ENCODE measurements around the gene ERN1.

Gene ERN1

DNA sequence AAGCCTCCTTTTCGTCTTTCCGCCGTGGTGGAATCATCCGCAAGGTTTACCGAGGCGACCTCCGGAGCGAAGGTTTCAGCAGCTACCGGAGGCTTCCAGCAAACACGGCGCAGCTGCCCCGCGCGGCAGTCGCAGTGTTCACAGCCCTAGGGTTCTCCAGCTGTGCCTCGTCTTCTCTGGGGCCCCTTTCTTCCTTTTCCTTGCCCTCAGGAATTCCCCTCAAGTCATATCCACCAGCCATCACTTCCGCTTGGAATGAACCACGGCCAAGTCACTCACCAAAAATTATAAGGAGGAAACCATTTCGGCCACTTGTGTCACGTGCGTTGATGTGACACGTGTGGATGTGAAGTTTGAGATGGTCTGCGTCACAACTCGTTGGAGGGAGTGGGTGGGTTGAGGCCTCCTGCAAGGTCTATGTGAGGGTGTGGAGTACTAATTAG lies 636 bp upstream of the ERN1 start:
- Histone ChIP-seq H3K9me2 (replicated peaks; ENCODE audit: insufficient read depth, low read length) (no peaks in the 10 kb centered on the region), H3K79me2 (ENCODE audit: low read length) (peaks cover 55% of the 10 kb centered on the region), H3K4me2 (ENCODE audit: low read depth, low read length) (peak overlapping the region; percentile 85), H3K4me3 (ENCODE audit: low read length) (peak overlapping the region; percentile 62), H3K9ac (ENCODE audit: low read length) (peak overlapping the region; percentile 83), H3F3A (ENCODE audit: insufficient read depth, low read length) (peaks cover 58% of the 10 kb centered on the region), H4K20me1 (ENCODE audit: insufficient read depth, low read length) (peaks cover 4% of the 10 kb centered on the region), H3K27ac (ENCODE audit: low read length) (peak overlapping the region; percentile 91), H3K9me3 (replicated peaks; ENCODE audit: insufficient read depth, low read length) (no peaks in the 10 kb centered on the region), H3K36me3 (replicated peaks; ENCODE audit: insufficient read depth, low read length) (no peaks in the 10 kb centered on the region), H3K4me1 (ENCODE audit: low read length) (peaks cover 21% of the 10 kb centered on the region), H2AFZ (ENCODE audit: low read length) (0 out of 2 replicates have a peak overlapping the region, but pooled peaks have one; percentile 11), H3K27me3 (replicated peaks; ENCODE audit: insufficient read depth, low read length) (no peaks in the 10 kb centered on the region)
- TF ChIP-seq EZH2 (optimal IDR thresholded peaks at IDR 0.05; ENCODE audit: low read depth, low read length) (no peak), EZH2phosphoT487 (IDR thresholded peaks at IDR 0.05; ENCODE audit: low read length) (no peak)
- TF ChIP-seq, protein P1, sequence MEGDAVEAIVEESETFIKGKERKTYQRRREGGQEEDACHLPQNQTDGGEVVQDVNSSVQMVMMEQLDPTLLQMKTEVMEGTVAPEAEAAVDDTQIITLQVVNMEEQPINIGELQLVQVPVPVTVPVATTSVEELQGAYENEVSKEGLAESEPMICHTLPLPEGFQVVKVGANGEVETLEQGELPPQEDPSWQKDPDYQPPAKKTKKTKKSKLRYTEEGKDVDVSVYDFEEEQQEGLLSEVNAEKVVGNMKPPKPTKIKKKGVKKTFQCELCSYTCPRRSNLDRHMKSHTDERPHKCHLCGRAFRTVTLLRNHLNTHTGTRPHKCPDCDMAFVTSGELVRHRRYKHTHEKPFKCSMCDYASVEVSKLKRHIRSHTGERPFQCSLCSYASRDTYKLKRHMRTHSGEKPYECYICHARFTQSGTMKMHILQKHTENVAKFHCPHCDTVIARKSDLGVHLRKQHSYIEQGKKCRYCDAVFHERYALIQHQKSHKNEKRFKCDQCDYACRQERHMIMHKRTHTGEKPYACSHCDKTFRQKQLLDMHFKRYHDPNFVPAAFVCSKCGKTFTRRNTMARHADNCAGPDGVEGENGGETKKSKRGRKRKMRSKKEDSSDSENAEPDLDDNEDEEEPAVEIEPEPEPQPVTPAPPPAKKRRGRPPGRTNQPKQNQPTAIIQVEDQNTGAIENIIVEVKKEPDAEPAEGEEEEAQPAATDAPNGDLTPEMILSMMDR (IDR thresholded peaks at IDR 0.05; ENCODE audit: low read length): no peak
- DNase-seq: no peak

GRCh38 chr17:64129515-64129764 lies 504 bp downstream of the ERN1 start:
- peaks cover 68% of the 10 kb centered on the region for H3F3A ChIP-seq (ENCODE audit: insufficient read depth, low read length)
- H3K4me2 ChIP-seq (ENCODE audit: low read depth, low read length): peak overlapping the region; percentile 53
- peaks cover 67% of the 10 kb centered on the region for H3K79me2 ChIP-seq (ENCODE audit: low read length)
- TF ChIP-seq EZH2phosphoT487 (IDR thresholded peaks at IDR 0.05; ENCODE audit: low read length) (no peak), EZH2 (optimal IDR thresholded peaks at IDR 0.05; ENCODE audit: low read depth, low read length) (no peak)
- TF ChIP-seq, protein P1 (IDR thresholded peaks at IDR 0.05; ENCODE audit: low read length): no peak
- peak overlapping the region; percentile 99 for H3K27ac ChIP-seq (ENCODE audit: low read length)
- no peaks in the 10 kb centered on the region for H3K9me3 ChIP-seq (replicated peaks; ENCODE audit: insufficient read depth, low read length)
- no peaks in the 10 kb centered on the region for H3K36me3 ChIP-seq (replicated peaks; ENCODE audit: insufficient read depth, low read length)
- H3K9me2 ChIP-seq (replicated peaks; ENCODE audit: insufficient read depth, low read length): no peaks in the 10 kb centered on the region
- peaks cover 4% of the 10 kb centered on the region for H4K20me1 ChIP-seq (ENCODE audit: insufficient read depth, low read length)
- peak overlapping the region; percentile 94 for H3K9ac ChIP-seq (ENCODE audit: low read length)
- no peak overlapping the region for H2AFZ ChIP-seq (ENCODE audit: low read length)
- H3K4me3 ChIP-seq (ENCODE audit: low read length): peak overlapping the region; percentile 80
- H3K27me3 ChIP-seq (replicated peaks; ENCODE audit: insufficient read depth, low read length): no peaks in the 10 kb centered on the region
- no peak for DNase-seq
- peaks cover 28% of the 10 kb centered on the region for H3K4me1 ChIP-seq (ENCODE audit: low read length)

- H4K20me1 ChIP-seq (ENCODE audit: insufficient read depth, low read length): peaks cover 4% of the 10 kb centered on the region
- peaks cover 31% of the 10 kb centered on the region for H3K4me1 ChIP-seq (ENCODE audit: low read length)
- H3K27me3 ChIP-seq (replicated peaks; ENCODE audit: insufficient read depth, low read length): no peaks in the 10 kb centered on the region
- peak overlapping the region; percentile 99 for H3K27ac ChIP-seq (ENCODE audit: low read length)
- peaks cover 73% of the 10 kb centered on the region for H3F3A ChIP-seq (ENCODE audit: insufficient read depth, low read length)
- H2AFZ ChIP-seq (ENCODE audit: low read length): no peak overlapping the region
- no peaks in the 10 kb centered on the region for H3K36me3 ChIP-seq (replicated peaks; ENCODE audit: insufficient read depth, low read length)
- H3K9me3 ChIP-seq (replicated peaks; ENCODE audit: insufficient read depth, low read length): no peaks in the 10 kb centered on the region
- DNase-seq: no peak
- no peaks in the 10 kb centered on the region for H3K9me2 ChIP-seq (replicated peaks; ENCODE audit: insufficient read depth, low read length)
- TF ChIP-seq EZH2phosphoT487 (IDR thresholded peaks at IDR 0.05; ENCODE audit: low read length) (no peak), EZH2 (optimal IDR thresholded peaks at IDR 0.05; ENCODE audit: low read depth, low read length) (no peak)
- TF ChIP-seq, protein P1 (IDR thresholded peaks at IDR 0.05; ENCODE audit: low read length): no peak
- peak overlapping the region; percentile 94 for H3K9ac ChIP-seq (ENCODE audit: low read length)
- peaks cover 71% of the 10 kb centered on the region for H3K79me2 ChIP-seq (ENCODE audit: low read length)
- H3K4me2 ChIP-seq (ENCODE audit: low read depth, low read length): peak overlapping the region; percentile 53
- H3K4me3 ChIP-seq (ENCODE audit: low read length): peak overlapping the region; percentile 80
Measured at GRCh38 chr17:64128787-64129514, 993 bp downstream of the ERN1 start.
